Activated T-helper 9 cell treated with anti-CD3 and anti-CD28 coated beads, Interleukin-2, amount 50 U/mL, for 16 hours (primary cell): ENCODE measurements around the gene PRIMPOL.

ENCODE experiments used
- DNase-seq: peaks from one replicate; pipeline ENCODE4 v3.0.0-alpha.2; 2020; ENCODE audit warnings: low read depth

PRIMPOL gene

GRCh38 chr4:184666670-184667069 is 17.1 kb downstream of the PRIMPOL start:
- no peak for DNase-seq

- DNase-seq = no peak
Measured at GRCh38 chr4:184668096-184668495, 18.6 kb downstream of the PRIMPOL start.

GRCh38 chr4:184668511-184669114 is 19.1 kb downstream of the PRIMPOL start:
- no peak for DNase-seq

- no peak for DNase-seq
Measured at GRCh38 chr4:184669251-184669650, 19.7 kb downstream of the PRIMPOL start.

- no peak for DNase-seq
Measured at GRCh38 chr4:184671101-184671500, 21.6 kb downstream of the PRIMPOL start.

GRCh38 chr4:184672741-184673140 is 23.2 kb downstream of the PRIMPOL start:
- no peak for DNase-seq

- no peak for DNase-seq
Measured at GRCh38 chr4:184674011-184674410, 24.5 kb downstream of the PRIMPOL start.

GRCh38 chr4:184675018-184675417 is 25.5 kb downstream of the PRIMPOL start:
- DNase-seq = no peak

GRCh38 chr4:184675821-184676492 is 26.4 kb downstream of the PRIMPOL start:
- DNase-seq = no peak

- no peak for DNase-seq
Measured at GRCh38 chr4:184680698-184681097, 31.2 kb downstream of the PRIMPOL start.

GRCh38 chr4:184681916-184682315 is 32.4 kb downstream of the PRIMPOL start:
- DNase-seq = no peak

- DNase-seq = no peak
Measured at GRCh38 chr4:184684491-184685189, 35.1 kb downstream of the PRIMPOL start.

GRCh38 chr4:184688005-184688404 is 38.5 kb downstream of the PRIMPOL start:
- DNase-seq = no peak

- DNase-seq = no peak
Measured at GRCh38 chr4:184688447-184688846, 38.9 kb downstream of the PRIMPOL start.

- no peak for DNase-seq
Measured at GRCh38 chr4:184689681-184690080, 40.1 kb downstream of the PRIMPOL start.

GRCh38 chr4:184693056-184693455 is 43.5 kb downstream of the PRIMPOL start:
- no peak for DNase-seq

- DNase-seq = no peak
Measured at GRCh38 chr4:184694412-184694956, 44.9 kb downstream of the PRIMPOL start.

- DNase-seq = no peak
Measured at GRCh38 chr4:184695178-184695896, 45.8 kb downstream of the PRIMPOL start.

GRCh38 chr4:184697956-184698355 is 48.4 kb downstream of the PRIMPOL start:
- DNase-seq = no peak

- DNase-seq = no peak
Measured at GRCh38 chr4:184699941-184700340, 50.4 kb downstream of the PRIMPOL start.

GRCh38 chr4:184702114-184702513 is 52.6 kb downstream of the PRIMPOL start:
- DNase-seq = no peak

- DNase-seq = no peak
Measured at GRCh38 chr4:184705692-184706091, 56.2 kb downstream of the PRIMPOL start.
